ENCODE measurements around the gene TOR1AIP1. TPM values are rescaled to one million over a fixed set of nuclear protein-coding genes. Genes with fewer than 3 reads are reported as not detected.

TOR1AIP1 gene
- total RNA-seq, 4 donors from 2014 or later, result 91.1 to 116 (median 104) TPM

DNA sequence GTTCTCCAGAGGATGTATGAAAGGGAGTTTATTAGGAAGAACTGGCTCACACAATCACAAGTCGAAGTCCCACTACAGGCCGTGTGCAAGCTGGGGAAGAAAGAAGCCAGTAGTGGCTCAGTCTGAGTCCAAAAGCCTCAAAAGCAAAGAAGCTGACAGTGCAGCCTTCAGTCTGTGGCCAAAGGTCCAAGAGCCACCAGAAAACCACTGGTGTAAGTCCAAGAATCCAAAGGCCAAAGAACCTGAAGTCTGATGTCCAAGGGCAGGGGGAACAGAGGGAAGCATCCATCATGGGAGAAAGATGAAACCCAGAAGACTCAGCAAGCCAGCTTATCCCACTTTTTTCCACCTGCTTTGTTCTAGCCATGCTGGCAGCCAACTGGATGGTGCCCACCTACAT is 51.1 kb downstream of the TOR1AIP1 start:
- intact Hi-C loops (cut with DNase I), result no loop called here

DNA sequence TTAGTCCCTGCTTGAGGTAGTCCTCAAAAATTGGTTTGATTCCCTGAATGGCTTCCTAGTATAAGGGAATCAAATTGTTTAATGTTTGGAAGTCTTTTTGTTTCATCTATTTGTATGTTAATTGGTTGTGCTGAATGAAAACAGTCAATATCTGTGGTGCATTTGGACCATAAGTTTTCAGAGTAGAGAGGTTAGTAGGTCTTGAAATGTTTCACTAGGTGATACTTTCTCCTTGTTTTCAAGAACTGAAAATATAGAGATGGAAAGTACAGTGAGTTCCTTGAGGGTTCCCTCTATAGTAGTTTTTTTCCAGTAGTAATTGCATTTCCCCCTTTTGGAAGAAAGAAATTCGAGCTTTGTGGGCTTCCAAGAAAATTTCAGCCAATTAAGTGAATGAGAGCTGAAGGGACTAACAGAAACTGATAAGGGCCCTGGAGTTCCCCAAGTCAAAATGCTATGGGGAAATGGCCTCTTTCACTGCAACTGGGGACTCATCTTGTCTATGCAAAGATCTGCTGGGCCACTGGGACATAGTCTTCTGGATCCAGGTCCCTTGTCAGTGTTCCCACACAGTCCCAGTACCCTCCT is 53.9 kb downstream of the TOR1AIP1 start:
- no peaks in the 10 kb centered on the region for H3K36me3 ChIP-seq
- H3K27ac ChIP-seq, result no peak overlapping the region
- no peak overlapping the region for H3K4me3 ChIP-seq (replicated peaks in 1 of 3)
- no peak for DNase-seq
- WGBS, 2 donors, result 78 to 81% methylated on average over 1 of the region's 1 CpG
- H3K9me3 ChIP-seq, result no peaks in the 10 kb centered on the region
- TF ChIP-seq, protein P1, sequence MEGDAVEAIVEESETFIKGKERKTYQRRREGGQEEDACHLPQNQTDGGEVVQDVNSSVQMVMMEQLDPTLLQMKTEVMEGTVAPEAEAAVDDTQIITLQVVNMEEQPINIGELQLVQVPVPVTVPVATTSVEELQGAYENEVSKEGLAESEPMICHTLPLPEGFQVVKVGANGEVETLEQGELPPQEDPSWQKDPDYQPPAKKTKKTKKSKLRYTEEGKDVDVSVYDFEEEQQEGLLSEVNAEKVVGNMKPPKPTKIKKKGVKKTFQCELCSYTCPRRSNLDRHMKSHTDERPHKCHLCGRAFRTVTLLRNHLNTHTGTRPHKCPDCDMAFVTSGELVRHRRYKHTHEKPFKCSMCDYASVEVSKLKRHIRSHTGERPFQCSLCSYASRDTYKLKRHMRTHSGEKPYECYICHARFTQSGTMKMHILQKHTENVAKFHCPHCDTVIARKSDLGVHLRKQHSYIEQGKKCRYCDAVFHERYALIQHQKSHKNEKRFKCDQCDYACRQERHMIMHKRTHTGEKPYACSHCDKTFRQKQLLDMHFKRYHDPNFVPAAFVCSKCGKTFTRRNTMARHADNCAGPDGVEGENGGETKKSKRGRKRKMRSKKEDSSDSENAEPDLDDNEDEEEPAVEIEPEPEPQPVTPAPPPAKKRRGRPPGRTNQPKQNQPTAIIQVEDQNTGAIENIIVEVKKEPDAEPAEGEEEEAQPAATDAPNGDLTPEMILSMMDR (IDR thresholded peaks at IDR 0.05), result no peak
- TF ChIP-seq POLR2A (IDR thresholded peaks at IDR 0.05), result no peak
- H3K4me1 ChIP-seq, result peaks cover 7% of the 10 kb centered on the region in 2 donors
- intact Hi-C loops (cut with DNase I), result no loop called here
- H3K27me3 ChIP-seq, result no peaks in the 10 kb centered on the region

More for the DNA sequence above, 51.1 kb downstream of the TOR1AIP1 start:
- H3K9me3 ChIP-seq, result no peaks in the 10 kb centered on the region
- no peak for DNase-seq
- H3K27ac ChIP-seq, result no peak overlapping the region
- H3K4me3 ChIP-seq (replicated peaks in 1 of 3), result no peak overlapping the region
- no peaks in the 10 kb centered on the region for H3K27me3 ChIP-seq
- no peaks in the 10 kb centered on the region for H3K36me3 ChIP-seq
- peaks cover 7% of the 10 kb centered on the region in 2 donors for H3K4me1 ChIP-seq
- no peak for TF ChIP-seq POLR2A (IDR thresholded peaks at IDR 0.05)
- TF ChIP-seq, protein P1 (IDR thresholded peaks at IDR 0.05), result no peak
- 81 to 93% methylated on average over 2 of the region's 2 CpGs for WGBS, 2 donors

DNA sequence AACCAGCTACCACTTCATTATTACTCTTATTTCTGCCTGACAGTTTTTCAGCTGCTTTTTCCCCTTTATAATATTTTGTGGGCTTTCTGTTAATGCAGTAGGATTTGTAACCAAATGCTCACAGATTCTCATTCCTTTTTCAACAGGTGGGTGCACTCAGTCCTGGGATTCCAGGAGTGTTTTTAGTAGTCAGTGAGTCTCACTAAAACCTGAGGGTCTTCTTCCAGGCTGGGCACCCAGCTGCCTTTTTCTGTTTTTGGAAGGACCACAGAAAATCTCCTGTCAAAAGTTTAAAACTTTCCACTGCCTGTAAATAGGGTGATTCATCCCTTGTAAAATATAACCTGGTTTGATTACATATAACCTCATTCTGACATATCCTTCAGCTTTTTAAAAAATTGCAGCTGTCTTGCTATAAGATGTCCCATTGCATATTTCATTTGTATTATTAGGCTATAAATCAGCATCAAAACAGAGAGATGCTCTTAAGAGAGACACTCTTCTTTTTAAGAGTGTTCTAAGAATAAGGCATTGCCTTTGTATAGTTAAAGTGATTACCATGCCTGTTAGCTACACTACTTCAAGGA is 55.7 kb downstream of the TOR1AIP1 start:
- Histone ChIP-seq H3K4me3 (replicated peaks in 1 of 3) (no peak overlapping the region), H3K27ac (no peak overlapping the region), H3K4me1 (no peaks in the 10 kb centered on the region), H3K36me3 (no peaks in the 10 kb centered on the region), H3K27me3 (no peaks in the 10 kb centered on the region), H3K9me3 (no peaks in the 10 kb centered on the region)
- DNase-seq, result no peak
- TF ChIP-seq, protein P1 (IDR thresholded peaks at IDR 0.05), result no peak
- no peak for TF ChIP-seq POLR2A (IDR thresholded peaks at IDR 0.05)
- intact Hi-C loops (cut with DNase I), result no loop called here

DNA sequence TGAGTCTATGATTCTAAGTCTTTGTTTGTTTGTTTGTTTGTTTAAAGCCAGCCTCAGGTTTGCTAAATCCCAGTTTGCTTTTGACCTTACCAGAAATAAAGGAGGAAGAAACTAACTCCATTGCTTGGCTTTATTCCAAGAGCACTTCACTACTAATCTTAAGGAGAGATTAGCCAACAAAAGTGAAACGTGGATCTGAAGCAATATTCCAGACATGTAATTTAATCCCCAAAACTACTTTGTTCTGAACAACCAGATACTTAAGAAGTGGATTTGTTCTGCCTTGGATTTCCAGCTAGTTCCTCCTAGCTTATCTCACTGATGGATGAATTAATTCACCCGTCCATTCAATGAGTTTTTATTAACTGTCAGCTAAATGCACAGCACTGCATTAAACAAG is 56.7 kb downstream of the TOR1AIP1 start:
- Histone ChIP-seq H3K27me3 (no peaks in the 10 kb centered on the region), H3K9me3 (no peaks in the 10 kb centered on the region), H3K4me1 (no peaks in the 10 kb centered on the region), H3K27ac (no peak overlapping the region), H3K36me3 (no peaks in the 10 kb centered on the region), H3K4me3 (replicated peaks in 1 of 3) (no peak overlapping the region)
- WGBS, 2 donors, result 33 to 38% methylated on average over 2 of the region's 2 CpGs
- TF ChIP-seq POLR2A (IDR thresholded peaks at IDR 0.05), result no peak
- TF ChIP-seq, protein P1 (IDR thresholded peaks at IDR 0.05), result no peak
- intact Hi-C loops (cut with DNase I), result no loop called here
- no peak for DNase-seq

DNA sequence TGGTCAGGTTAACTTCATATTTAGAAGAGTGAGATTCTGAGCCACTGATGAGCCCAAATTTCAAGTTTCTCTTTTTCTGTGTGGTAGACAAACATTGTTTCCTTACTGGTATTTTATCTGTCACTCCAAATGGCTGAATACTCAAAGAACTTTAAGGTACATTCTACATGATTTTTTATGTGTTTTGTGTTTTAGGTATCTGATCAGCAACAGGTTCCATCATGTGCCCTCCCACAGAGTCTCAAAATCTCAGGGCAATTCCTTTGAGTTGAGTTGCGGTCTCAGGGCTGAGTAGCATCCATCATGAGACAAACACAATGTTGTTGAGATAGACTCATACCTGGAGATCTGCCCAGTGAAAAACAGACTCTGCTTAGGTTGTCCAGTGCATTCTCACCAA is 57.9 kb downstream of the TOR1AIP1 start:
- H3K27ac ChIP-seq, result no peak overlapping the region
- intact Hi-C loops (cut with DNase I), result no loop called here
- no peak for DNase-seq
- H3K36me3 ChIP-seq, result no peaks in the 10 kb centered on the region
- H3K4me3 ChIP-seq (replicated peaks in 1 of 3), result no peak overlapping the region
- H3K4me1 ChIP-seq, result no peaks in the 10 kb centered on the region
- TF ChIP-seq, protein P1 (IDR thresholded peaks at IDR 0.05), result no peak
- TF ChIP-seq POLR2A (IDR thresholded peaks at IDR 0.05), result no peak
- 100% methylated on average over 1 of the region's 1 CpG for WGBS, 2 donors
- no peaks in the 10 kb centered on the region for H3K27me3 ChIP-seq
- H3K9me3 ChIP-seq, result no peaks in the 10 kb centered on the region
